ENCODE data around the gene NTM. TPM values are rescaled to one million over a fixed set of nuclear protein-coding genes. Genes with fewer than 3 reads are reported as not detected.

Gene NTM
- total and polyA plus RNA-seq, 2 of the 8 experiments (the other 6 are each of a cell fraction or from before 2014, with no cell fraction given) = 13.4 to 20.0 TPM

DNA sequence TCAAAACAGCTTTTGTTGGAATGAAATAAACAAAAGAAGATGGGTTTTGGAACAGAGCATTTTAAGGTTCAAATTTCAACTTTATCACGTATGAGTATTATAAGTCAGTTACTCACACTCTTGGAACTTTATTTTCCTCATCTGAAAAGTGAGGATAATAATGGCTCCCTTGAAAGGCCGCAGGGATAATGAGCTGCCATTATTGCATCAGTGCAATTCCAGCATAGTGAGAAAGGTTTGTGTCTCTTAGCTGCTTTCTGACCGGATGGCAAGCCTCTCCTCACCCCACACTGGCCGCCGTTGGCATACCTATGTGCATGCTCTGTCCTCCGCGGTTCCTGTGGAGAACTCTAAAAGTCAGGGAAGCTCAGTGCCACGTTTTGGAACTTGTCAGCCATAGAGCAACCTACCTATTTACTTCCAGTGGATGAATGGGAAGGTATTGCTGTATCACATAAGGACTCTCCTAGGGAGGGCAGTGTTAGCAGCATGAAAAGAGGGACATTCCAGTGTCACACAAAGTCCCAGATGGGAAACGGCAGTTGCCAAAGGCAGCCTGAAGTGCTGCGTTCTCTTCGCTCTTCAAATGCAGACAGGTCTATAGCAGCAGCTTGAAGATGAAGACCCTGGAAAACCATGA, 368.9 kb downstream of the NTM start (continued):
- TF ChIP-seq CTBP2 (IDR thresholded peaks at IDR 0.05; ENCODE audit: borderline replicate concordance, insufficient read depth, insufficient read length, low read length) (no peak), BRCA1 (IDR thresholded peaks at IDR 0.05; ENCODE audit: low read depth, low read length) (no peak), CHD1 (IDR thresholded peaks at IDR 0.05; ENCODE audit: low read depth, low read length) (no peak)
